GM13976 (cell line): ENCODE data around the gene TMEFF1.

Source experiments
- DNase-seq: peaks from one replicate; pipeline ENCODE4 v3.0.0; 2012; ENCODE audit warnings: low spot score
- in situ Hi-C: fragments of 300-500 bp; cut with MboI; formaldehyde crosslinking; loops from one replicate; pipeline ENCODE4 v1.12.0; 2022; ENCODE audit warnings: low sequenced_read_pairs, mixed read lengths, inconsistent platforms; ENCODE audit not compliant: unreplicated experiment
- TF ChIP-seq, protein P1 (sequence below): IDR thresholded peaks from 2 replicates; pipeline ENCODE4 v1.5.1; 2012; ENCODE audit warnings: borderline replicate concordance, mild to moderate bottlenecking; ENCODE audit not compliant: insufficient read depth; ENCODE audit errors: extremely low read depth, missing control alignments, control extremely low read depth

TMEFF1 gene

DNA sequence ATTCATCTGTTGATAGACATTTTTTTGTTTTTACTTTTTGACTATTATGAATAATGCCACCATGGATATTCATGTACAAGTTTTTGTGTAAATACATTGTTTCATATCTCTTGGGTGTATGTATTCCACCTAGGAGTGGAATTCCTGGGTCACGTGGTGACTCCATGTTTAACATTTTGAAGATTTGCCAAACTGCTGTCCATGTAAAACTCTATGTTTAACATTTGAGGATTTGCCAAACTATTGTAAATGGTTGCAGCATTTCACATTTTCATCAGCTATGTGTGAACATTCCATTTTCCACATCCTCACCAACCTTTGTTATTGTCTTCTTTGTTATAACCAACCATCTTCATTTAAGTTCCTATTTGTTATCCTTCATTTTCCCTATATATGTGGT lies 12.2 kb downstream of the TMEFF1 start:
- TF ChIP-seq, protein P1, sequence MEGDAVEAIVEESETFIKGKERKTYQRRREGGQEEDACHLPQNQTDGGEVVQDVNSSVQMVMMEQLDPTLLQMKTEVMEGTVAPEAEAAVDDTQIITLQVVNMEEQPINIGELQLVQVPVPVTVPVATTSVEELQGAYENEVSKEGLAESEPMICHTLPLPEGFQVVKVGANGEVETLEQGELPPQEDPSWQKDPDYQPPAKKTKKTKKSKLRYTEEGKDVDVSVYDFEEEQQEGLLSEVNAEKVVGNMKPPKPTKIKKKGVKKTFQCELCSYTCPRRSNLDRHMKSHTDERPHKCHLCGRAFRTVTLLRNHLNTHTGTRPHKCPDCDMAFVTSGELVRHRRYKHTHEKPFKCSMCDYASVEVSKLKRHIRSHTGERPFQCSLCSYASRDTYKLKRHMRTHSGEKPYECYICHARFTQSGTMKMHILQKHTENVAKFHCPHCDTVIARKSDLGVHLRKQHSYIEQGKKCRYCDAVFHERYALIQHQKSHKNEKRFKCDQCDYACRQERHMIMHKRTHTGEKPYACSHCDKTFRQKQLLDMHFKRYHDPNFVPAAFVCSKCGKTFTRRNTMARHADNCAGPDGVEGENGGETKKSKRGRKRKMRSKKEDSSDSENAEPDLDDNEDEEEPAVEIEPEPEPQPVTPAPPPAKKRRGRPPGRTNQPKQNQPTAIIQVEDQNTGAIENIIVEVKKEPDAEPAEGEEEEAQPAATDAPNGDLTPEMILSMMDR: no peak
- in situ Hi-C loops: no loop called here
- no peak for DNase-seq

DNA sequence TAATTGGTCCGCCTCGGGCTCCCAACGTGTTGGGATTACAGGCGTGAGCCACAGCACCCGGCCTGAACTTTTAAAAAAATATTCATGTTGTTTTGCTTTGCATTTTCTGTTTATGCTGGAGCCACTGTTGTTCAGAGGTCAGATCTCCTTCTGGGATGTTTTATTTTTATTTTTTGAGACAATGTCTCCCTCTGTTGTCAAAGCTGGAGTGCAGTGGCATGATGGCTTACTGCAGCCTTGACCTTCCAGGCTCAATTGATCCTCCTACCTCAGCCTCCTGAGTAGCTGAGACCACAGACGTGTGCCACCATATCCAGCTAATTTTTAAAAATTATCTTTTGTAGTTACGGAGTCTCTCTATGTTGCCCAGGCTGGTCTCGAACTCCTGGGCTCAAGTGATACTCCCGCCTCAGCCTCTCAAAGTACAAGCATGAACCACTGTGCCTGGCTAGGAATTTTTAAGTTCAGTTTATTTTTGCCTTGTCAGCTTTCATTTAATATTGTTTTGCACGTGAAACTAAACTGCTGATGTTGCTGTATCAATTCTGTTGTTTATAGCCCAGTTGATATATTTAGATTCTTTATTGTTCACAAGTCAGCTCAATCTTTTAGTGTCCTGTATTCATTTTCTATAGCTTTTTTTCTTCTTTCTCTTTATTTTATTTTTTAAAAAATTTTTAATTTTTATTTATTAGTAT lies 13.7 kb downstream of the TMEFF1 start:
- in situ Hi-C loops: no loop called here
- no peak for DNase-seq
- TF ChIP-seq, protein P1: no peak

DNA sequence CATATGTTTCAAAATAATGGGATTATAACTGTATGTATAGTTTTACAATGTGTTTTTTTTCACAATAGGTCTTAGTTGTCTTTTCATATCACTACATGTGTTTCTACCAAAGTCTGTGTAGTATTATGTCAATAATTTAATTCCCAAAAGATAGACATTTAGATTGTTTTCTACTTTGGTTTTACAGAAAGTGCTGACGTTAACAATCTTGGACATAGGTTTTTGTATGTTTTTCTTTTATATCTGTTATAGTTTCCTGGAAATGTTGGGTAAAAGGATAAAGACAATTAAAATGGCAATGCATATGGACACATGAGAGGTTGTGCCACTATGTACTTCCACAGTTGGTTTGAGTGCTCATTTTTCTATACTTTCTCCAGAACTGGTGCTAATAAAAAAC lies 15.2 kb downstream of the TMEFF1 start:
- TF ChIP-seq, protein P1: no peak
- in situ Hi-C loops: no loop called here
- DNase-seq: no peak

DNA sequence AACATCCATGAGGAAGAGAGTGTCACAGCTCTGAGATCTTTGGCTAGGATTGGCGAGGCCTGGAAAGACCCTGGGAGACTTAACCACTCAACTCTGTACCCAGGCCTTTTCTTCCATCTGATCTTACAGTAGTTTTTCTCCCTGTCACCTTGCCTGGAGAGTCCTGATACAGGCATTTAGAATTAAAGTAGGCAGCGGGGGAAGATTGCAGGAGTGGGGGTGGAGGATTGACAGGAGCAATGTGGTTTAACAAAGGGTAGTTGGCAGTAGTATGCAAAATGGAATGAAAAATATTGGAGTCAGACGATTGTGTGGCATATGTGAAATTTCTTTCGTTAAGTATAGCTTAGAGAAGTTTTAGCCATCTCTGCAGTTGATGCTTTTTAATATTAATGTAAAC lies 16.9 kb downstream of the TMEFF1 start:
- no peak for DNase-seq
- TF ChIP-seq, protein P1: no peak
- in situ Hi-C loops: no loop called here

DNA sequence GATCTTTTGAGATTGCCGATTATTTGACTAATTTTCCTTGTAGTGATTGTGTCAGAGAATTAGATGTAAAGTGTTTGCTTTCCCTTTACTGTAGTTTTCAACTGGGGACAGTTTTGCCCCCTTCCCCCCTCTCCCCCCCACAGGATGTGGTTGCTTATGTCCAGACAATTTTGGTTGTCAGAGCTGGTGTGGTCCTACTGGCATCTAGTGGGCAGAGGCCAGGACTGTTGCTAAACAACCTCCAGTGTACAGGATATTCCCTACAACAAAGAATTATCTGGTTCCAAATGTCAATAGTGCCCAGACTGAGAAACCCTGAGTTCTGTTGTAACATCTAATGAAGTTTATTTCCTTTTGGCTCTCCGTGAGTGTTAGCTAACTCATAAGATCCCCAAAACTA lies 20.0 kb downstream of the TMEFF1 start:
- in situ Hi-C loops: no loop called here
- no peak for DNase-seq
- TF ChIP-seq, protein P1: peak; percentile 8

DNA sequence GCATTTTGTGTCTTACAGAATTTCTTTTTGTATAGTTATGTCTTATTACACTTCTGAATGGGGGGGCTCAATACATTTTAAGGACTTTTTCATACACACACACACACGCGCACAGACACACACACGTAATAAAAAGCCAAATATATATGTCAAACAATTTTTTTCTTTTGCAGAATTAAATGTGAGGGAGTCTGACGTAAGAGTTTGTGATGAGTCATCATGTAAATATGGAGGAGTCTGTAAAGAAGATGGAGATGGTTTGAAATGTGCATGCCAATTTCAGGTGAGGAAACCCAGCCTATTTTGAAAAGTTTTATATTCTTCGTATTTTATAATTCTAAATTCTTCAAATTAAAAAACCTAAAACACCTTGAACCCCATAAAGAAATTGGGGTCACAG lies 25.6 kb downstream of the TMEFF1 start:
- in situ Hi-C loops: no loop called here
- TF ChIP-seq, protein P1: no peak
- no peak for DNase-seq
